Left forelimb (tissue), 1 donor: ENCODE results near the gene HDAC10.
"Not testable (repeated sequence)": the region's sequence is repeated elsewhere in the genome, so short reads cannot be mapped to it uniquely, and the experiment has no call there.

Experiments used
- DNase-seq: peaks from one replicate; pipeline ENCODE4 v3.0.0-alpha.2; 2018; ENCODE audit warnings: low spot score

Gene HDAC10

DNA sequence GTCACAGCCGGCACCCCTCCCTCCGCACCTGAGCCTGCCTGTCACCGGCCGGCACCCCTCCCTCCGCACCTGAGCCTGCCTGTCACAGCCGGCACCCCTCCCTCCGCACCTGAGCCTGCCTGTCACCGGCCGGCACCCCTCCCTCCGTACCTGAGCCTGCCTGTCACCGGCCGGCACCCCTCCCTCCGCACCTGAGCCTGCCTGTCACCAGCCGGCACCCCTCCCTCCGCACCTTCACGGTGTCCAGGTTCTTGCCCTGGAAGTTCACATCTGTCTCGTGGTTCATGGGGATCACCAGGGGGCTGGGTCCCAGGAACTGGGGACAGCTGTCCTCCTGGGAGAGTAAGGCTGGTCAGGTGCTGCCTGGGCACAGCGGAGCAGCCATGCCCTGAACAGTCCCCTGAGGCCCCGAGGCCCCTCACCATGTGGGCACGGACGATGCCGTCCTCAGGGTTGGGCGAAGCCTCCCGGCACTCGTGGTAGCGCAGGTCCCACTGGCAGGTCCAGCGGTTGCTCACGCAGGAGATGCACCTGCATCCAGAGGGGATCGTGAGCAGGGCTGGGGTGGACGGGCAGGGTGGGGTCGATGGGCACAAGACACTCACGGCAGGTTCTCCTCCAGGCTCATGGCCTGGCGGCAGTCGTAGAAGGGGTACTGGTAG, 34.6 kb upstream of the HDAC10 start:
- no peak for DNase-seq

DNA sequence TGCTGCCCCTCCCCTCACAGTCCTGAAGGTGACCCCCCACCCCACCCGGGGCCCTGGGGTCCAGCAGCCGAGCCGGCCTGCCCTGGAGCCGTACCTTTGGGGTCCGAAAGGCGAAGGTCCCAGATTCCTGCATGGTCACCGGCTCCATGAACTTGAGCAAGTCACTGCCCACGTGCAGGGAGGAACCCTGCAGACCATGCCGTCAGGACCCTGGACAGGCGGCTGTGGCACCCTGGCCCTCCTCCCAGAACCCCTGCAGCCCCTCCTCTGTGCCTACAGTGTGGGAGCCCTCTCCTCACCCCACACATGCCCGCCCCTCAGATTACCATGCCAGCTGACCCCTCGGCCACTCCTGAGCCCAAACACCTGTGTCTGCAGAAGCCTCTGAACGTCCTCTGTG, 33.4 kb upstream of the HDAC10 start:
- no peak for DNase-seq

DNA sequence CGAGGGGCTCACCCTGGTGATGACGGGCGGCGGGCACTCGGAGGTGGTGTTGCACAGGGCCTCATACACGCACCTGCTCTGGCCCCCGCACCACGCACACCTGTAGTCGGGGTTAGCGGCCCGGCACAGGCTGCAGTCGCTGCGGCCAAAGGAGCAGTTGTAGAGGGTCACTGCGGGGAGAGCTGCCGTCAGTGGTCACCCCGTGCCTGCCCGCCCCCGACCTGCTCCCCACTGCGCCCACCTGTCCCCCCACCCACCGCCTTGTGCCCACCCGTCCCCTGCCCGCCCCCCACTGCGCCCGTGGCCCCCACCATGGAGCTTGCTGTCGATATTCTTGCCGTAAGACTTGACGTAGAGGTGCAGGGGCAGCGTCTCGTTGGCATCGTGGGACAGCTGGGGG, 32.8 kb upstream of the HDAC10 start:
- DNase-seq, result no peak

DNA sequence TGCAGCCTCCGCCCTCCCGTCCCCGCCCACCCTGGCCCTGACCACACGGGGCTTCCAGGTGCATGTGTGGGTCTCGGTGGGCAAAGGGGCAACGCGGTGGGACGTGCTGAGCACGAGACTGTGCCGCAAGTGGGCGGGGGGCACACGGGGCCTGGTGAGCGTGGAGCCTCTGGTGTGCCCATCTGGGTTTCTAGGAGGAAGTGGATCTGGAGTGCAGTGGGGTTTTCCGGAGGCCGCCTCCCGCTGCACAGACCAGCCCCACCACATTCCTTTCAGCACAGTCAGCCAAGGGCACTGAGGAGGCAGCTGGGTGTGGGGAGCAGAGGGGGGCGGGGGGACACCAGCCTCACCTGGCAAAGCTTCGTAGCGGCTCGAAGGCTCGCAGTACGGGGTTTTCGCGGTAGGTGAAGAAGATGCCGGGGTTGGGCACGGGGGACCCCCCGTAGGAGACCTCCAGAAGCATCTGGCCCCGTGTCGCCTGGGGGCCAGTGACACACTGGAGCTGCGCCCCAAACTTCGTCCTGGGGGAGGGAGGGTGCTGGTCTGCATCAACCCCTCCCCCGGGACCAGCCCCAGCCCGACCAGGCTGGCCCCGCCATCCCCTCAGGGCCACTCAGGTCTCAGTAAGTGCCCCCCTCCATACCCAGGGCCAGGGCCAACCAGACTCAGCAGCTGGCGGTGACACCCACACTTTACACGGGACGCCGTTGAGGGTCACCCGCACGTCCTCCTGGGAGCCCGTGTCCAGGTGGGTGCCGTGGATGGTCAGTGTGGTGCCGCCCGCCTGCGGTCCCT, 31.5 kb upstream of the HDAC10 start:
- no peak for DNase-seq

DNA sequence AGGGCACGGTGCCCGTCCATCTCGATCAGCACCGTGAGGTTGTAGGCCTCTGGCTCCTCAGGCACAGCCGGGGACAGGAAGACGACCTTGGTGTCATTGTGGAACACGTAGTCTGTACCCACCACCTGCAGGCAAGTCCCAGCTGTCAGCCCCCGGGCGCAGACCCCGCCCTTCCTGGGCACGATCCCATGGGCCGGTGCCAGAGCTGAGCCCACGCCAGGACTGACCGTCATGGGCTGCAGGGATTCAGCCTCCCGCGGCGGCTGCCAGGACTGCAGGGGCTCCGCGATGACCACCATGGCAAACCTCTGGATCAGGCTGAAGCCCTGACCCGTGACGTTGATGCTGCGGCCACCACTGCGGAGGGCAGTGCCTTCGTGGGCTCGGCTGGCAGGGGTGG, 30.9 kb upstream of the HDAC10 start:
- no peak for DNase-seq

DNA sequence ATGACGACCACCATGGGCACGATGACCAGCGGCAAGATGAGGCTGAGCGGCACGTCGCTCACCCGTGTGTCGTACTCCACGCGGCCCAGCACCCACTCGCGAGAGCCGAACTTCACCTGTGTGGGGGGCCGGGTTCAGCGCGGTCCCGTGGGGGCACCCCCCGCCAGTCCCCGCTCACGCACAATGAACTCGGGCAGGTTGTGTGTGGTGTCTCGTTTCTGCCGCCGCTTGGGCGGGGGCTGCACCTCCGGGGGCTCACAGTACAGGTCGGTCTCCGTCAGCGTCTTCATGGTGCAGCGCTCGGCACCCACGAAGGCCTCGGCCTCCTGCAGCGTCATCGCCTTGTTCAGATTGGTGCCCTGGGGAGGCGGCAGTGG, 30.3 kb upstream of the HDAC10 start:
- no peak for DNase-seq

DNA sequence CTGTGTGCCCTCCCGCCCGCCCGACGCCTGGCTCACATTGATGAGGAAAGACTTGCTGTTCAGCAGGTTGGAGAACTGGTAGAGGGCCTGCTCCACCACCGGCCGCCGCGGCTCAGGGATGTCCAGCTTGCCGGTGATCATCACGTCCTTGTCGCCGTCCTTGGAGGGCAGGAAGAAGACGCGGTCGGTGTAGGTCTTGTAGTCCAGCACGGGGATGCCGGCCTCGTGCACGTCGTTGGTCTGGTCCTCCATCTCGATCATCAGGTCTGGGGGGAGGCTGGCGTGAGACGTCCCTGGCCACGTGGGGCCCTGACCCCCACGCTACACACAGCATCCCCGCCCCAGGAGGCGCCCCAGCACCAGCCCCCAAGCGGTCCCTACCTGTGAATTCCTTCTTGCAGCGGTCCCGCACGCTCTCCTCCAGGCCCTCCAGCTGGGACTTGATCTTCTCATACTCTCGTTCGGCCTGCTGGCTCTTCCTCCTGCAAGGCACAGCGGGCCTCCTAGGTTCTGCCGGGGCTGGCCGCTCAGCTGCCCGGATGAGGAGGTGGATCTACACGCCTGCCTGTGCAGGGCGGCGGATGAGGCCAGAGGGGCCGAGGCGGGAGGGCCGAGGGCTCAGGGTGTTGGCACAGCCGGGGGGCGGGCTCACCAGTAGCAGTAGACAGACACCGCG, 29.8 kb upstream of the HDAC10 start:
- no peak for DNase-seq

DNA sequence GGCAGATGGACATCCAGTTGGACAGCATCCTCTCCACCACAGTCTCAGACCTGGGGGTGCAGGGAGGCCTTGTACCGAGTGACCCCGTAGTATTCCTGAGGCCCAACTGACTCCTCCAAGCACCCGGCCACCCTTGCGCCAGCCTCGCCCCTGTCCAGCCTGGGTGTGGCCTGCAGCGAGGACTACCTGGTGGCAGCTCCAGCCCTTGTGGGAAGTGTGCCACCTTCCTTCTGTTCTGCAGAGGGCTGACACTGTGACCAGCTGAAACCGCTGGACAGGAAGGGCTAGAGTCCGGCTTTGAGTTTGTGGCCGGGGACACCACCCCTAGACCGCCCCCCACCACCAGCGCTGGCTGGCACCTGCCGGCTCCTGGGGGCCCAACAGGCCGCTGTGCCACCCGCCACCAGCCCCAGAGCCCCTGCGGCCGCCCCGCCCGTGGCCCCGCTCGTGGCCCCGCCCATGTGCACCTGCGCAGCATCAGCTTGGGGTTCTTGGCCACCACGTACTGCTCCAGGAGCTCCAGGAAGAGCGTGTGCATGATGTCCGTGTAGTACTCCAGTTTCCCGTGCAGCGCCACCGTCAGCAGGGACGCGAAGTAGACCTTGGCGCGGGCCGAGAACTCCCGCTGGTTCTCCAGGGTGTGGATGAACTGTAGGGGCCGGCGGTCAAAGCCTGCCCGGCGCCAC, 29.1 kb upstream of the HDAC10 start:
- no peak for DNase-seq

DNA sequence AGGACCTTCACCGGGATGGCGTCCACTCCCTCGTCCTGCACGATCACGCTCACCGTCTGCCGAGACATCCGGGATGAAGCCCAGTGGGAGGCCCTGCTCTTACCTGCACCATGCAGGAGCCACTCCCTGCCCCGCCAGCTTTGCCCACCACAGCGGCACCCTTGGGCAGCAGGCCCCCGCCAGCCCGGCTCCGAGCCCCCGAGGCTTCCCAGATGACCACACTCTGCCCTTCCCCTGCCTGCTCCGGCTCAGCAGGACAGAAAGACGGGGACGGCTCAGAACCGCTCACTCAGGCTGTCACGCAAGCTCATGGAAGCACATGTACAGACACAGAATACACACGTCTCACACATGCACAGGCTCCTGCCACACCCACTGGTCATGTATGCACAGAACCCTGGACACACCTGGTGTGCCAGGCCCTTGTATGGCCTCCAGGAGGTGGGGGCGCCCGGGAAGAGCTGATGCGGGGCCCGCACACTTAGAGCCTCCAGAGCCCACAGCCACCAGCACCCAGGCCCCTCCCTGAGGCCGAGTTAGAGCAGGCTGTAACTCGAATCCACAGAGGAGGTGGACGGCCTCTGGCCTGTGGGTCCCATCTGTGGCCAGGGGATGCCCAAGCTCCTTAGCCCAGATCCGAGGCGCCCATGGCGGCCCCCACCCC, 28.0 kb upstream of the HDAC10 start:
- DNase-seq, result no peak

DNA sequence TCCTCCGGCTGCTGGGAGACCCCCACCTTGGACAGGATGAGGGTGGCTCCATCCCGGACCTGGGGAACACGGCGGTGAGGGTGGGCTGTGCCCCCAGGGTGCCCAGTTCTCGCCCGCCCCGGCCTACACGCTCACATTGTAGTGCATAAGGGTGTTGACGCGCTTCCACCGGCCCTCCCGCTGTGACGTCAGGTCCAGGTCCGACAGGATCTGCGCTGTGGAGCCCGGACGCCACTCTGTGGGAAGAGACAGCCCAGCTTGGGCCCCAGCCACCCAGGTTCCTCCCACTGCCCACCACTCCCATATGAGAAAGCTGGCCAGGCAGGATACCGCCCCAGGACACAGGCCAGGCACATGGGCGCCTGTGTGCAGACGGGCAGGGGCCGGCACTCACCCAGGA, 27.4 kb upstream of the HDAC10 start:
- no peak for DNase-seq

DNA sequence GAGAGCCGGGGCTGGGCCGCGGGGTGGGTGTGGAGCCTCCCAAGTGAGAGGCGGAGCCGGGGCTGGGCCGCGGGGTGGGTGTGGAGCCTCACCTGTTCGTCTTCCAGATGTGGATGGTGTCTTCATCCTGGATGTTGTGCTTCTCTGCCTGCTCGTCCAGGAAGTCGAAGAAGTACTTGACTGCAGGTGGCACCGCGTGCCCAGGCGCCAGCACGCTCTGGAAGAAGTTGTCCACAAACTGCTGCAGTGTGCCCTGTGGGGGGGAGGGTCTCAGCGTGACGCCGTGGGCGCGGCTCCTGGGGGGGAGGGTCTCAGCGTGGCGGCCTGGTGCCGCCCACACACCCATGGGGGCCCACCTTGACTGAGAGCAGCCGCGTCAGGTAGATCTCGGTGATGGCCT, 26.7 kb upstream of the HDAC10 start:
- no peak for DNase-seq

DNA sequence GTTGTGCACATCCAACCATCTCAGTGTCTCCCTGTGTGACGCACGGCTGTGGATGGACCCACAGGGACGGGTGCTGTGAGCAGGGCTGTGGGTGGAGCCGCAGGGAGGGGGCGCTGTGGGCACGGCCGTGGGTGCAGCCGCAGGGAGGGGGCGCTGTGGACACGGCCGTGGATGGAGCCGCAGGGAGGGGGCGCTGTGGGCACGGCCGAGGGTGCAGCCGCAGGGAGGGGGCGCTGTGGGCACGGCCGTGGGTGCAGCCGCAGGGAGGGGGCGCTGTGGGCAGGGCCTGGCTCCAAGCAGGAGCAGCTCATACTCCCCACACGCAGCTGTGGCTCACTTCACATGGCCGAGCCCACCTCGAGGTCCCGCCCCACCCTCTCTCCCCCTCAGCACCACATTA, 25.1 kb upstream of the HDAC10 start:
- no peak for DNase-seq

DNA sequence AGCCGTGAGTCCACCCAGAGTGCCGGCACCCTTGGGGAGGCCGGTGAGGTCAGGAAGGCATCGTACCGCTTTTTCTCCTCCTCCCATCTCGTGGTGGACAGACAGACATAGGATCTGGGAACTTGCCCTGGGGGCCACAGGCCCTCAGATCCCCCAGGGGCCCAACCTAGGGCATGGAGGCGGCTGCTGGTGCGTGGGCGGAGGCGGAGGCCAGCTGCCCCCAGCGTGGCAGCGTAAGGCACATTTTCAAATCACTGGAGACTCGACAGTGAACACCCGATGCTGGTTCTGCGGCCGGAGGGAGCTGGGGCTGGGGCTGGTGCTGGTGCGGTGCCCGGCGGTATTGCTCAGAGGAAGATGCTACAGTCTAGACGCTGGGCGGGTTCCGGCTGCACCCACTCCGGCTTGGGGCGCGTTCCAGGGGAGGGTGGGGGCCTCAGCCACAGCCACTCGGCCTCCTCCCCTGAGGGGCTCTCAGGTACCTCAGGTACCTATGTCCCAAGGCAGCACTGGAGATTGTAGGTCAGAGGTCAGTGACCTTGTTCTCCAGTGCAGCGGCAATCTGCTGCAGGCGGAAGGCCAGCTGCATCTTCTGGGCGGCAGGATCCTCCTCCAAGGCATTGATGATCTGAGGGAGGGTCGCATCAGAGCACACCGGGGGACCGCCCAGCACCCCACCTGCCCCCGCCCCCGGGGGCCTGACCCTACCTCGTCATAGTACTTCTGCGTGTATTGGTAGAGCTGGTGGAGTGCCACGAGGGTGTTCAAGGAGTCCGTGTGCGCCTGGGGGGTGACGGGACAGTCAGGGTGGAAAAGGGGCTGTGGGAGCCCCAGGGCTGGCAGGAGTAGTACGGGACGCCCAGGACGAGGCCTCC, 24.4 kb upstream of the HDAC10 start:
- no peak for DNase-seq

DNA sequence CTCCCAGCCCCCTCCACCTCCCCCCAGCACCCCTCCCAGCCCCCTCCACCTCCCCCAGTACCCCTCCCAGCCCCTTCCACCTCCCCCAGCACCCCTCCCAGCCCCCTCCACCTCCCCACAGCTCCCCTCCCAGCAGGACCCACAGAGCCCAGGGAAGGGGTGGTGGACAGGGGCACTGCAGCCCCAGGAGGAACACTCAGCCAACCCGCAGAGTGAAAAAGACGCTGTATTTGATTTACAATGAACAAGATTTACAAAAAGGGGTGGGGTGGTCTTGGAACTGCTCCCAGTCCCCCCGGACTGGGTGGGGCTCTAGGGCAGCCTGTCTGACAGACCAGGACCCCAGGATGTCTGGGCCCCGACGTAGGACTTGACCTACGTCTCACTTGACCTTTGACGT, 23.7 kb upstream of the HDAC10 start:
- no peak for DNase-seq

DNA sequence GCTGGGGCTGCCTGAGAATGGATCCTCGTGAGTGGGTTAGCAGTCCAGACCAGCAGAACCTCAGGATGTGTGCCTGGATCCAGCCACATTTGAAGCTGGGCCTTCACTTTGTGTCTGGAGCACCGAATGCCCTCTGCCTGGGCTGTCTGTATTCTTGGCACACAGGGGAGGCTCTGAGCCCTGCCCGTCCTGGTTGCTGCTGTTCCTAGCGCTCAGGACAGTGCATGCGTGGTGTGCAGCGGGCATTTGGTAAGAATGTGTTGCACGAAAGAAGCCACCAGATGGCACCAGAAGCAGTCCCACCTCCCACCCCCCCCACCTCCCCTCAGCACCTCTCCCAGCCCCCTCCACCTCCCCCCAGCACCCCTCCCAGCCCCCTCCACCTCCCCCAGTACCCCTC, 23.2 kb upstream of the HDAC10 start:
- no peak for DNase-seq

DNA sequence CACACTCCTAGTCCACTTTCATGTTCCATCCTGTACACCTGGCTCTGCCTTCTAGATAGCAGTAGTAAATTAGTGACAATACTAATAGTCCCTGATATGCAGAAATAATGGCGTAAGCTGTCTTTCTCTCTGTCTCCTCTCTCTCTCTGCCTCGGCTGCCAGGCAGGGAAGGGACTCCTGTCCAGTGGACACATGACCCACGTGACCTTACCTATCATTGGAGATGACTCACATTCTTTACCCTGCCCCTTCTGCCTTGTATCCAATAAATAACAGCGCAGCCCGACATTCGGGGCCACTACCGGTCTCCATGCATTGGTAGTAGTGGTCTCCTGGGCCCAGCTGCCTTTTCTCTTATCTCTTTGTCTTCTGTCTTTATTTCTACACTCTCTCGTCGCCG, 22.7 kb upstream of the HDAC10 start:
- DNase-seq, result not testable (repeated sequence)

DNA sequence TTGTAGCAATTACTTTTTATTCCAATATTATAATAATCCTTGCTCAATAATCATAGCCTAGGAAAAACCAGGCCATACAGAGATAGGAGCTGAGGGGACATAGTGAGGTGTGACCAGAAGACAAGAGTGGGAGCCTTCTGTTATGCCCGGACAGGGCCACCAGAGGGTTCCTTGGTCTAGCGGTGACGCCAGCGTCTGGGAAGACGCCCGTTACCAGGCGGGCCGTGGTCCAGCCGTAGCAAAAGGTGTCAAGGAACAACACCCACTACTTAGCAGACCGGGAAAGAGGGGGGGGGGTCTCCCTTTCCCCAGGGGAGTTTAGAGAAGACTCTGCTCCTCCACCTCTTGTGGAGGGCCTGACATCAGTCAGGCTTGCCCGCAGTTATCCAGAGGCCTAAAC, 22.3 kb upstream of the HDAC10 start:
- DNase-seq, result not testable (repeated sequence)

DNA sequence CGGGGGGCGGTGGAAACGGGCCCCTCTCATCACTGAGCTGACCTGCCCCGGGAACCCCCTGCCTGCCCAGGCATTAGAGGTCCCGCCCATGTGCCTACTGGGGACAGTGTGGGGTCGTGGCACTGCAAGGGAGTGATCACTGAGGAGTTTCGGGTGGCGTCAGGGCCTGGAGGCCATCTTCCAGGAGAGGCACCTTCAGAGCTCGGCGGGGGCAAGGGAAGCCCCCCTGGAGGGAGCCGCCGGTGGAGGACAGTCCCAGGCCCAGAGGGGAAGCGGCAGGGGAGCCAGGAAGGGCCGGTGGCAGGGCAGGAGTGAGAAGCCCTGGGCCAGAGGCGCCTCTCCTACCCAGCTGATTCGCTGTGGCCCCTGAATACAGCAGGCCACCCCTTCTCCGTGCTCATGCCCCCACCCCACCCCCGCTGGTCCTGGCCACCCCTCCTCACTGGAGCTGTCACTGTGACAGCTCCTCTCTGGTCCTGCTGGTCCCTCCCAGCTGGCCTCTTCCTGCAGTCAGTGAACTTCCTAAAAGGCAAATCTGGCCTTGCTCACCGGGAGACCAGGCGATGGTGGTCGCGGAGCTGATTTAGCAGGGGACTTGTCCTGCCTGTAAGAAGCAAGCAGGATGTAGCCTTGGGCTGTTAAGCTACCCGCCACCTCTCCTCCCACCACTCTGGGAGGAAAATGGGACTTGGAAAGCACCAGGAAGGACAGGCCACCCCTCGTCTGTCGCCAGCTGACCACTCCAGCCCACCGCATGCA, 21.2 kb upstream of the HDAC10 start:
- no peak for DNase-seq

DNA sequence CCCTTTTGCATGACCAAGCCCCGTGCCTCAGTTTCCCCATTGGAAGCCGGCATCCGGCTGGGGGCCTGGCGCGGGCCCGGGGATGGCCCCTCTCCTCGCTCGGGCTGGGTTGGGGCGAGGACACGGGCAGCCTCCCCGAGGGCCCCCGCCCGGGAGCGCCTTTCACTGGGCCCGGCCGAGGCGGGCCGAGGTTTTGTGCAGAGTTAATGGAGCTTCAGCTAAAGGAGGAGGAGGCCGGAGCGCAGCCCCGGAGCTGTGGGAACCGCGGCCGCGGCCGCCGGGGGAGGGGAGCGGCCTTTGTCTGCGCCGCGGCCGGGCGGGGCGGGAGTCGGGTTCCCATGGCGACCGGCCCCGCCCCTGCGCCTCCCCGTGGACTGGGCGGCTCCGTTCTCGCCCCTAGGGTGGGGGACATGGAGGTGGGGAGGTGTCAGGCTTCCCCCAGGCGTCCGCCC, 20.5 kb upstream of the HDAC10 start:
- DNase-seq, result no peak

DNA sequence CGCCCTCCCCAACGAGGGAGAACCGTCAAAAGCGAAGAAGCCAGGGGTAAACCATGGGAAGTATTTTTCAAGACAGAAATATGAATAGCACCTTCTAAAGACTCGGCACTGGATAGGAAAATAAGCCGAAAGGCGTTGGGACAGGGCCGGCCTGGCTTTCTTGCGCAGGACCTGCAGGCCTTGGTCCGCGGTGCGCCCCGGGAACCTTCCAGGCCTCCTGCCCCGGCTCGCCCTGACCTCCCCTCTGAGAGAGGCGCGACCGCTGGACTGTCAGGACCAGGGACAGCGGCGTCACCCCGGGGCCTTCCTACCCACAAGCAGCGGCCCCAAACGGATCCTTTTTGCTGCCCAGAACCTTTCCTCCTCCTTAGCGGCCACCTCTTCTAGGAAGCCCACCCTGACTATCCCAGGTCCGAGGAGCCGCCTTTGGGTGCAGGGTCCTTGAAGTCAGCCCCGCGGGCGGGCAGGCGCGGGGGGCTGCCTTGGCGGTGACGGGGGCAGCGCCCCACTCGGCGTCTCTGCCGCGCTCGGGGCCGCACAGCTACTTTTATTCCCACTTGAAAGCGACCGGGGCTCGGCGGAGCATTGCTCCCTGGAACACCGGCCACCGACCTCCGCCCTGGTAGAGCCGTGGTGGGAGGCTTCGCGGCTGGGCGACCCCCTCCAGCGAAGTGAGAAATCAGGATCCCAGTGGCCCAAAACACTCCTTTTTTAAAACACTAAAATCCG, 19.8 kb upstream of the HDAC10 start:
- DNase-seq, result peak; percentile 84
